ENCODE data around the gene C14orf132.

GRCh38 chr14:96129128-96129736, 90.1 kb downstream of the C14orf132 start:
- no peak for TF ChIP-seq POLR2AphosphoS5 (IDR thresholded peaks at IDR 0.05; ENCODE audit: low read depth, low read length)
- no peak for TF ChIP-seq POLR2A (IDR thresholded peaks at IDR 0.05; ENCODE audit: low read depth, low read length)
